Uterus (tissue), 2 donors: ENCODE data around the gene BMERB1.

Experiments
- POLR2A ChIP-seq, 2 donors: fragments of 450-650 bp; IDR thresholded peaks; one replicate each; pipeline ENCODE4 v1.6.1; 2016; ENCODE audit warnings: antibody characterized with exemption in 2 of 2, mild to moderate bottlenecking in 1 of 2, moderate library complexity in 1 of 2
- TF ChIP-seq, protein P1 (sequence below), 4 experiments: fragments of 200-600 bp in 2 of 4; fragments of 450-650 bp in 2 of 4; sonication (generic) in 2 of 4; IDR thresholded peaks; one replicate each; pipeline ENCODE4 v1.5.1; 2016 to 2019; ENCODE audit warnings: antibody characterized with exemption in 4 of 4, mild to moderate bottlenecking in 2 of 4, moderate library complexity in 1 of 4

DNA sequence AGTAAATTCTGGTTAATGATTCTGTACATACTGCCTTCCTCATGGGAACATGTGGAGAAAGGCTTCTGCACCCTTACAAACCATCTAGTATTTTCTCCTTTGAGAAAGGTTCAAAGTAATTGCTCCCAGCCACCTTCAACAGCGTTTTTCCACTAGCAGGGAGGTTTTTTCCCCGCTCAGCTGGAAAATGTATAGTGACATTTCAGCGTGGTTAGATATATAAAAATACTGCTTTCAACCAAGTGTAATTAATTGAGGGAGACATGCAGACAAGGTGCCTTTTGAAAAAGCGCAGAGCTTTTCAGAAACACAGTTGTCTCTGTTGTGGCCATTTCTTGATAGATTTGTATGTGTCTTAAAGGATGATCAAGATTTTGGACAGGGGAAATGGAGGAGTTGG is 5.1 kb downstream of the BMERB1 start:
- TF ChIP-seq, protein P1, sequence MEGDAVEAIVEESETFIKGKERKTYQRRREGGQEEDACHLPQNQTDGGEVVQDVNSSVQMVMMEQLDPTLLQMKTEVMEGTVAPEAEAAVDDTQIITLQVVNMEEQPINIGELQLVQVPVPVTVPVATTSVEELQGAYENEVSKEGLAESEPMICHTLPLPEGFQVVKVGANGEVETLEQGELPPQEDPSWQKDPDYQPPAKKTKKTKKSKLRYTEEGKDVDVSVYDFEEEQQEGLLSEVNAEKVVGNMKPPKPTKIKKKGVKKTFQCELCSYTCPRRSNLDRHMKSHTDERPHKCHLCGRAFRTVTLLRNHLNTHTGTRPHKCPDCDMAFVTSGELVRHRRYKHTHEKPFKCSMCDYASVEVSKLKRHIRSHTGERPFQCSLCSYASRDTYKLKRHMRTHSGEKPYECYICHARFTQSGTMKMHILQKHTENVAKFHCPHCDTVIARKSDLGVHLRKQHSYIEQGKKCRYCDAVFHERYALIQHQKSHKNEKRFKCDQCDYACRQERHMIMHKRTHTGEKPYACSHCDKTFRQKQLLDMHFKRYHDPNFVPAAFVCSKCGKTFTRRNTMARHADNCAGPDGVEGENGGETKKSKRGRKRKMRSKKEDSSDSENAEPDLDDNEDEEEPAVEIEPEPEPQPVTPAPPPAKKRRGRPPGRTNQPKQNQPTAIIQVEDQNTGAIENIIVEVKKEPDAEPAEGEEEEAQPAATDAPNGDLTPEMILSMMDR (IDR thresholded peaks at IDR 0.05): no peak
- TF ChIP-seq POLR2A (IDR thresholded peaks at IDR 0.05): no peak
